ENCODE data around the gene SLC39A9.

GRCh38 chr14:69501423-69501838 is 102.9 kb downstream of the SLC39A9 start:
- TF ChIP-seq, protein P1, sequence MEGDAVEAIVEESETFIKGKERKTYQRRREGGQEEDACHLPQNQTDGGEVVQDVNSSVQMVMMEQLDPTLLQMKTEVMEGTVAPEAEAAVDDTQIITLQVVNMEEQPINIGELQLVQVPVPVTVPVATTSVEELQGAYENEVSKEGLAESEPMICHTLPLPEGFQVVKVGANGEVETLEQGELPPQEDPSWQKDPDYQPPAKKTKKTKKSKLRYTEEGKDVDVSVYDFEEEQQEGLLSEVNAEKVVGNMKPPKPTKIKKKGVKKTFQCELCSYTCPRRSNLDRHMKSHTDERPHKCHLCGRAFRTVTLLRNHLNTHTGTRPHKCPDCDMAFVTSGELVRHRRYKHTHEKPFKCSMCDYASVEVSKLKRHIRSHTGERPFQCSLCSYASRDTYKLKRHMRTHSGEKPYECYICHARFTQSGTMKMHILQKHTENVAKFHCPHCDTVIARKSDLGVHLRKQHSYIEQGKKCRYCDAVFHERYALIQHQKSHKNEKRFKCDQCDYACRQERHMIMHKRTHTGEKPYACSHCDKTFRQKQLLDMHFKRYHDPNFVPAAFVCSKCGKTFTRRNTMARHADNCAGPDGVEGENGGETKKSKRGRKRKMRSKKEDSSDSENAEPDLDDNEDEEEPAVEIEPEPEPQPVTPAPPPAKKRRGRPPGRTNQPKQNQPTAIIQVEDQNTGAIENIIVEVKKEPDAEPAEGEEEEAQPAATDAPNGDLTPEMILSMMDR (CRISPR knock-in tag; IDR thresholded peaks at IDR 0.05) = no peak
- TF ChIP-seq SOX13 (IDR thresholded peaks at IDR 0.05) (no peak), SOX13 (CRISPR knock-in tag; conservative IDR thresholded peaks at IDR 0.05 in 1 of 2, IDR thresholded peaks at IDR 0.05 in 1 of 2) (no peak), NRL (CRISPR knock-in tag; IDR thresholded peaks at IDR 0.05; ENCODE audit: borderline replicate concordance) (no peak), AGO2 (optimal IDR thresholded peaks at IDR 0.05; ENCODE audit: low read depth, low read length) (no peak), XRCC5 (optimal IDR thresholded peaks at IDR 0.05; ENCODE audit: low read length) (no peak), NR1H2 (CRISPR knock-in tag; IDR thresholded peaks at IDR 0.05; ENCODE audit: borderline replicate concordance, low read depth) (no peak), GABPA (IDR thresholded peaks at IDR 0.05; ENCODE audit: low read depth, low read length) (no peak), GABPA (CRISPR knock-in tag; IDR thresholded peaks at IDR 0.05; ENCODE audit: low read depth) (no peak)

All from HepG2 (cell line).